Hindlimb muscle (tissue), 1 donor: ENCODE measurements around the gene ZBTB42. TPM values are rescaled to one million over a fixed set of nuclear protein-coding genes. Genes with fewer than 3 reads are reported as not detected.
"Not testable (repeated sequence)": the region's sequence is repeated elsewhere in the genome, so short reads cannot be mapped to it uniquely, and the experiment has no call there.

ENCODE experiments used
- DNase-seq: peaks from one replicate; pipeline ENCODE4 v3.0.0-alpha.2; 2013
- polyA plus RNA-seq: library from polyadenylated mRNA; unstranded; fragments of 120-200 nt; gene quantifications from one replicate; pipeline ENCODE4 v1.2.1, GENCODE V29; 2013; ENCODE audit not compliant: insufficient read length

The ZBTB42 gene
- polyA plus RNA-seq, 1 donor: 9.3 TPM

DNA sequence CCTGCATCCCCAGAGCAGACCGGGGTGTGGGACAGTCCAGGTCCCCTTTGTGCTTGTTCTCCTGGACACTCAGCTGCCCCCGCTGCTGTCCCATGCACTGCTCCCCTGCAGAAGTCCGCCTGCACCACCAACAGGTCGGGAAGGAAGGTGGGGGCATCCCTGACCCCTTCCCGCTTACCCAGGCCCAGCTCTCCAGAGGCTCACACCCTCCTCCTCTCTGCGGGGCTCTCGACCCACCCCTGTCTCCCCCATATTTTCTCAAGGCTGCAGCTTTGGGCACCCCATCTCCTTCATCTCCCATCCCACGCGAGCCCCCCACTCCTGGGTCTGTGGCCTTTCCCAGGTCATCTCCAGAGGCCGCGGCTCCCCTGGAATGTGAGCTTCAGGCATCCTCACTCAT lies 9.4 kb downstream of the ZBTB42 start:
- DNase-seq: no peak

DNA sequence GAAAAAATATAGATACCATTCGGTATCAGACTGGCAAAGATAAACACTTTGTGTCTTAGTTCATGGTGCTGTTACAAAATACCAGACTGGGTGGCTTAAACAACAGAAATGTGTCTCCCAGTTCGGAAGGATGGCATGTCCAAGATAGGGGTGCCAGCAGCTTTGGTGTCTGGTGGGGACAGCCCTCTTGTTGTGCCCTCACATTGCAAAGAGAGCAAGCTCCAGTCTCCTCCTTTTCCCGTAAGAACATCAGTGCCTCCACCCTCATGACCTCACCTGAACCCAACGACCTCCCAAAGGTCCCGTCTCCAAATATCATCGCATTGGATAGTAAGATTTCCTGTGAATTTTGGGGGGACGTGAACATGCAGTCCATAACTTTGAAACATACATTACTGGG lies 12.4 kb downstream of the ZBTB42 start:
- no peak for DNase-seq

DNA sequence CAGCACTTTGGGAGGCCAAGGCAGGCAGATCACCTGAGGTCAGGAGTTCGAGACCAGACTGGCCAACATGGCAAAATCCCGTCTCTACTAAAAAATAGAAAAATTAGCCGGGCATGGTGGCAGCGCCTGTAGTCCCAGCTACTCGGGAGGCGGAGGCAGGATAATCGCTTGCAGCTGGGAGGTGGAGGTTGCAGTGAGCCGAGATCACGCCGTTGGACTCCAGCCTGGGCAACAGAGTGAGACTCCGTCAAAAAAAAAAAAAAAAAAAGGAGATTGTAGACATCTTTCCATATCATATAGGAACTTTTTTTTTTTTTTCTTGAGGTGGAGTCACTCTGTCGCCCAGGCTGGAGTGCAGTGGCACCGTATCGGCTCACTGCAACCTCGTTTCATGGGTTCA lies 13.8 kb downstream of the ZBTB42 start:
- DNase-seq: not testable (repeated sequence)

DNA sequence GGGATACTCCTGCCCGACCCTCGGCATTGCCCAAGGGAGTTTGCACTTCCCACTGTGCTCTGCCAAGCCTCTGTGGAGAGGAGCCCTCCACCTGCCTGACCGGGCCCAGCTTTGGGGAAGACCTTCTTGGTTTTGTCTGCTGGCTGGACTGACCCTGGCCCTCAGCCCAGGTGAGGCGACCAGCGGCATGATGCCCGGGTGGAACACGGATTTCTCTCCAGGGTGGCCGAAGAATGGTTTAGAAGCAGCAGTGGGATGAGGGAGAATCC lies 15.6 kb downstream of the ZBTB42 start:
- no peak for DNase-seq

DNA sequence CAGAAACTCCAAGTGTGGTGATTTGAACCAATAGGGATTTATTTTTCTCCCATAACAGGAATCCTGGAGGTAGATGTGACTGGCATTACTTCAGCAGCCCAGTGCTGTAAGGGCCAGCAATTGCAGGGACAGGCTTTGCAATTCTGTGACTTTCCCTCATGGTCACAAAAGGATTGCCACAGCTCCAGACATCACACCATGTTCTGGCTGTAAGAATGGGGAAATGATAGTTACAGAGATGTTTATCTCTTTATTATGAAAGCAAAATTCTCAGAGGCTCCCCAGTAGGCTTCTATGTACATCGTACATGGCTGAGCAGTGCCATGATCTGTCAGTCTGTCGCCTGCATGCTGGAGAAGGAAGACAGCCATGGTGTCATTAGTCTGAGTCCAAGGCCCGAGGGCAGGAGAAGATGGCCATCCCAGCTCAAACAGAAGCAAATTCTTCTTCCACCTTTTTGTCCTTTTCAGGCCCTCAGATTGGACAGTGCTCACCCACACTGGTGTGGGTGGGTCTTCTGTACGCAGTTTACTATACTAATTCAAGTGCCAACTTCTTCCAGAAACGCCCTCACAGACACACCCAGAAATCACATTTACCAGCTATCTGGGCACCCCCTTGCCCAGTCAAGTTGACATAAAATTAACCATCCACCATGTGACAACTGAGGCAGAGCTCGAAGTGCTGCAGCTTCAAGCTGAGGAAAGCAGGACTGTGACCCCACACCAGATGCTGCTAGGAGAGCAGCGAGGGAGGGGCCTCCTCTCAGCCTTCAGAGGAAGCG lies 17.2 kb downstream of the ZBTB42 start:
- DNase-seq: no peak

DNA sequence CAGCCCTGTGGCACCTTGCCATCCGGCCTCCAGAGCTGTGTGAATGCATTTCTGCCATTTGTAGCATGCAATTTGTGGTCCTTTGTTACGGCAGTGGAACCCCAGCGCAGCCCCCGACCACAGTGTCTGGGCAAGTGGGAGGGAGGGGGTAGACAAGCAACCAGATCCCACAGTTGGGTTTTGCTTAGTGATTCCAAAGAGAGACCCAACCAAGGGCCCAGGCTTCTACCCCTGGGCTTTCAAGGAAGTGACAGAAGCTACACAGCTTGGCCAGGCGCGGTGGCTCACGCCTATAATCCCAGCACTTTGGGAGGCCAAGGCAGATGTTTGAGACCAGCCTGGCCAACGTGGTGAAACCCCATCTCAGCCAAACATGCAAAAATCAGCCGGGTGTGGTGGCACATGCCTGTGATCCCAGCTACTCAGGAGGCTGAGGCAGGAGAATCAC lies 17.8 kb downstream of the ZBTB42 start:
- DNase-seq: no peak

DNA sequence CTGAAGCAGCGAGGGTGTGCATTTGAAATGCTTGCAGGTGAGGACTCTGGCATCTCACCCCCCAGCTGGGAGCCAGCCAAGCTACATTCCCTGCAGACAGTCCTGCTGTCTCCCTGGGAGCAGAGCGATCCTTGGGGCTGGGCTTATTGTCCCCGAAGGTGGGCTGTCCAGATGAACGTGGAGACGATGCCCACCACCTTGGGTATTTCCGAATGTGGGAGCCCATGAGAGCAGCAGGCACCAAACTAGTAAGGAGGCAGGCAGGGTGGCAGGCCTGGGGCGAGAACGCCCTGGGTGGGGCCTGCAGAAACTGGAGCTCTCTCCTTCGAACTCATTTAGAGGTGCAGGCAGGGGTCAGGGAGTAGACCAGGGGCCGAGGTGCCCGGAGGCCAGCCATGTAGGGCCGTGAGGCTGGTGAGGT lies 18.5 kb downstream of the ZBTB42 start:
- DNase-seq: no peak

DNA sequence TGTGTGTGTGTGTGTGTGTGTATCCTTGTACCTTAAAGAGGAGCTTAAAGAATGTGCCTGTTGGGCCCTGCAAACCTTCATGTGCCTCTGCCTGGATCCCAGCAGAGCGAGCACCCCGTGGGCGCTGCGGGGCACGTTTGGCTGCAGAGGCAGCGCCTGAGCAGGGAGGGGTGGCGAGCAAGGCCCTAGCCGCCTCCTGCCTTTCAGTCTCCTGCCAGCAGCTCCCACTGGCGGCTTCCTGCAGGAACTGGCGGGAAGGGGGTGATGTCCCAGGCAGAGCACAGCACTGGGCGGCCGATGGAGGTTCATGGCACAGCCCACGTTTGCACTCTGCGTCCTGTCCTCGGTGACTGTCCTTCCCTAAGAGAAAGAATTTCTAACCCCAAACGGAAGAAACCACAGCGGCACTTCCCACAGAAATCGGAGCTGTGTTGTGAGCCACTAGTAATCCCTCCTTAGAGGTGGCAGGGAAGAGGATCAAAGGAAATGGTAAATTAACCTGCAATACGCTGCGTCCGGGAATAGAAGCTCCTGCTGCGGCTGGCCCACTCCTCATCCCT lies 19.8 kb downstream of the ZBTB42 start:
- no peak for DNase-seq

DNA sequence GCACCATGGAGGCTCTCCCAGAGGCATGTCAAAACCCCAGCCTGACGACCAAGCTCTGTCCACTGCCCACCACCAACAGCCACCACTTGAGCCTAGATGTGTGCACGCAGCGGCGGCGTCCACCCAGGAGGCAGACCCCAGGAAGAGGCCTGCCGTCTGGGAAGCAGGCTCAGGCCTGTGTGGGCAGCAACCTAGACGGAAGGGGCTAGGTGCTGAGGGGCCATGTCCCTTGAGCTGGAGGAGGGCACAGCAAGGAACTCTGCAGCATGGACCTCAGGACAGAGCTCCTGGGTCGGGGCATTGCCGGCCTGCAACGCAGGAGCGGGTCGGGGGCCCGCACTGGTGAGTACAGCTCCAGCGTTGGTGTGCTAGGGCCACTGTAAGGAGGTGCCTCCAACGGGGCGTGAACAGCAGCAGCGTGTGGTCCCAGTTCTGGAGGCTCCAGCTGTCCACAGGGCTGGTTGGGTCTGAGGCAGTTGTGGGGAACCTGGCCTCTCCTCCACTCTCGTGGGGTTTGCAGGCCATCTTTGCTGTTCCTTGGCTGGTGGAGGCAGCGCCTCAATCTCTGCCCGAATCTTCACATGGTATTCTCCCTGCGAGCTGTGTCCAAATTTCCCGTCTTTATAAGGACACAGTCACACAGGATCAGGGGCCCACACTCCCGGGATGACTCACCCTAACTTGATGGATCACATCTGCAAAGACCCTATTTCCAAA lies 20.5 kb downstream of the ZBTB42 start:
- no peak for DNase-seq

DNA sequence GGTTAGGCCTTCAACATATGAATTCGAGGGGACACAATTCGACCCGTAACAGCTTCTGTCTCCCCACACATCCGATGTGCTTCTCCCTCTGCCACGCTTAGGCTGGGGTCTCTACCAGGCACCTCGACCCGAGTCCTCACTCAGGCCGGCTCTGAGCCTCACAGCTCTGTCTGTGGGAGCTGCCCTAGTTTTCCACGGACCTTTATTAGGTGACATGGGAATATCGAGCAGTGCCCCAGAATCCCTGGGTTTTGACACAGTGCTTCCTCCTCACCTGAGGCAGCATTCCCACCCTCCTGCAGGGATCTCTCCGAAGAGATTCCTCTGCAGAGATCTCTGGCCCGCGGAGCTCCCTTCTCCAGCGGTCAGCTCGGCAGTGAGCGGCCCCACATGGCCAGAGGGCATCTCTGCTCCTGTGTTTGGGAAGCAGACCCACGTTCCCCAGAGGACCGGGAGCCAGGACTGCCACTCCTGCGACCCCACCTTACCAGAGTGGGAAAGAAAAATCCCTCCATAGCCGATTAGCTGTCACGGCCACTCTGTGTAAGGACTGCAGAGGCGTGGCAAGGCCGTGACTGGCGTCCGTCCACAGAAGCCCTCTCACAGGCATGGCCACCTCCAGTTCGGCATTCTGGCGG lies 21.2 kb downstream of the ZBTB42 start:
- no peak for DNase-seq

DNA sequence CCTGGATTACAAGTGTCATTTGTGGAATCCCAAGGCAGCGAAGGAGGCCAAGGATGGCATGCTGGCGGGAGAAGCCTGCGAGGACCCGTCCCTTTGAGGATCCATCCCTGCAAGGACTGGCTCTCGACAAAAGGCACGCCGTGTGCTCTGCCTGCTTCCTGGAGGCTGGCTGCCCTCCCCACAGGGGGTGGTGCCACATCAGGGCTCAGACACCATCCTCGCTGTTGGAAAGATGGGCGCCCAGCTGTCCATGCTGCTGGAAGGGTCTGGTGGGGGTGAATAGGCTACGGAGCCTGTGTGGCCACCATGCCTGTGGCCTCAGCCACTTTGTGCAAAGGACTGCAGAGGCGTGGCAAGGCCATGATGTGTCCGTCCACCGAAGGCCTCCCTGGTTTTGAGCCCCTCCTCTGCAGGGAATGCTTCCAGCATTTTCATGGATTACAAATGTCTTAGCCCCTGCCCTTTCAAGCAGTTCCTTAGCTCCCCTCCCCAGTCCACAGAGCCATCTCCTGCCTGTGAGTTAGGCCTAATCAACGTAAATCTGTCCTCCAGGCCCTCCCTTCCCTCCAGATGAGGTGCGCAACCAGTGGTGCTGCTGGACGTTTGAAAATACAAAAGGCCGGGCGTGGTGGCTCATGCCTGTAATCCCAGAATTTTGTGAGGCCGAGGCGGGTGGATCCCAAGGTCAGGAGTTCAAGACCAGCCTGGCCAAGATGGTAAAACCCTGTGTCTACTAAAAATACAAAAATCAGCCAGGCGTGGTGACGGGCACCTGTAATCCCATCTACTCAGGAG lies 22.1 kb downstream of the ZBTB42 start:
- DNase-seq: no peak

DNA sequence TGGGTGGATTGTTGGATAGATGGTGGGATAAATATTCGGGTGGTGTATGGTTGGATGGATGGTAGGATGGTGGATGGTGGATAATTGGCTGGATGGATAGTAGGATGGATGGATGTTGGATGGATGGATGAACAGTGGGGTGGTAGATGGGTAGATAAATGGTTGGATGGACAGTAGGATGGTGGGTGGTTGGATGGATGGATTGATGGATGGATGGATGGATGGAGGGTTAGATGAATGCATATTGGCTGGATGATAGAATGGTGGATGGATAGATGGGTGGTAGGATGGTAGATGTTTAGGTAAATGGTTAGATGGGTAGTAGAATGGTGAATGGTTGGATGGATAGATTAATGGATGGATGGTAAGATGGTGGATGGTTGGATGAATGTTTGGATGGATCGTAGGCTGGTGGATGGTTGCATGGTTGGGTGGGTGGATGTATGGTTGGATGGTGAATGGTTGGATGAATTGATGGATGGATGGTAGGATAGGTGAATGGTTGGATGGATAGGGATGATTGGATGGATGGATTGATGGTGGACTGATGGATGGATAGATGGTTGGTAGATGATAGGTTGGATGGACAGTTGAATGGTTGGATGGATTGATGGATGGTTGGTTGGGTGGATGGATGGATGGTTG lies 23.6 kb downstream of the ZBTB42 start:
- no peak for DNase-seq

DNA sequence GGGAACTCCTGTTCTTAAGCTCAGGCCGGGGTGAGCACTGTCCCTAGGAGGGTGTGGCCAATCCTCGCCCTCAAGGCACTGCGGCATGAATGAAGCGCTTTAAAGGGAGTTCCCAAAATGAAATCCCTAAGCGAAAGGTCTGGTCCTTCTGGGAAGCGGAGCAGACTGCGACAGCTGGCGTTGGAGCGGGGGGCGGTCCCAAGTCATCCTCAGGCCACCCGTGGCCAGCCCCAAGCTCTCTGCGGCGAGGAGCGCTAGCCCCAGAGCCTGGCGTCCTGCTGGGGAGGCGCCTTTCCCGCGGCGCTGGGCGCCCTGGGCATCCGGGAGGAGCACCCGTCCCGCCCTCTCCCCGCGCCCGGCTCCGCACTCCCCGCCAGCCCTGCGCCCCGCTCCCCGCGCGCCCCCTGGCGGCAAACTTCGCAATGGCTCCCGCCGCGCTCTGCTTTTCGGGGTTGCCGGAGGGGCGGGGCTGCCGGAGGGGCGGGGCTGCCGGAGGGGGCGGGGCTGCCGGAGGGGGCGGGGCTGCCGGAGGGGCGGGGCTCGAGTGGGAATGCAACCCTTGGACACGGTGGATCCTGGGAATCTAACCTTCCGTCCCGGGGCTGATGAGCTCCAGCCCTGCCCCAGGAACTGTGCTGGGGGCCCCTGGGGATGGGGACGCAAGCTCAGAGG lies 25.4 kb downstream of the ZBTB42 start:
- DNase-seq: peak; percentile 85

DNA sequence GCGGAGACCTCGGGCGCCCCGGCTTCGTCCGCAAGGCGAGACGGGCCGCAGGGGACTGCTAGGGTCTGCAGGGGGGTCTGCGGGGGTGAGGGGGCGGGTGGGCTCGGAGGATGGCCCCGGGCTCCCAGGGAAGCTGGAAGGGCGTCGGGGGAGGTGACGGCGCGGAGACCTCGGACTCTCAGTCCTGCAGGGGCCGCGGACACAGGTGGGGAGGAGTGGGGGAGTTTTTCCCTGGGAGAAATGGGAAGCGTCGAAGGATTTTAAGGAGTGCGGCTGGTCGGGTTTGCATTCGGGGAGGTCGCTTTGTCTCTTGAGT lies 25.9 kb downstream of the ZBTB42 start:
- DNase-seq: no peak

DNA sequence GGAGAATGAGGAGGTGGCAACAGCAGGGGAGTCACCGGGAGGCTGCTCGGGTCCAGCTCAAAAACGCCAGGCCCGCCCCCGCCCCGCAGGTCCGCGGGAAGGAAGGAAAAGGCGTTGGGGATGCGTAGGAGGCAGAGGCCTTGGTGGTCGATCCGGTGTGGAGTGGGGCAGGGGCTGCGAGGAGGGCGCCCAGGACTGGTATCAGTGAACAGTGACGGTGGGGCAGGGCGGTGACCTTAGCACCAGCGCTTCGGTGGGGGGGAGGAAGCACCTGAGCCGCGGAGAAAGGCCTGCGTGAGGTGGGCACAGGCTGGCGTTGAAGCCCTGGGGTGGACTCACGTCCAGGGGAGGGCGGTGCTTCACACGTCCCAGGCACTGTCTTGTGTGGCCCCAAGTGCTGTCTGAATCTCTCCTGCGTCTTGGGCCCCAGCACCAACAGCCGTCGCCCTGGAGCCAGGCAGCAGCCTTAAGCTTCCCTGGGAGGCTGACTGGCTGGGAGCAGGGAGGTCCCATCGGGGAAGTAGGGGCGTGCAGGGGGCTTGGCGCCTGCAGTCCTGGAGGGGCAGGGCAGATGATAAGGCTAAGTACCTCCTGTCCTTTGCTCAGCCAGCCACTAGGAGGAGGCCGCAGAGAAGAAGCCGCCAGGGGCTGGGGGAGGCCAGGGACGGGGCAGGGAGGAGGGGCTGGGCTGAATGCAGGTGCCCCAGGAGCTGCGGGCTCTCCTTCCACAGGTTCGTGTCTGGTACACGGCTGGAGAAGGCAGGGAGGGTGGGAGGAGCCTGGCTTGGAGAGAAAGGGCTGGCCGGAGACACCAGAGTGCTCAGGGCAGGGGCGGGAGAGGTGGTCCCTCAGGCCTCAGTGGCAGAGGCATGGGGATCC lies 26.5 kb downstream of the ZBTB42 start:
- no peak for DNase-seq

DNA sequence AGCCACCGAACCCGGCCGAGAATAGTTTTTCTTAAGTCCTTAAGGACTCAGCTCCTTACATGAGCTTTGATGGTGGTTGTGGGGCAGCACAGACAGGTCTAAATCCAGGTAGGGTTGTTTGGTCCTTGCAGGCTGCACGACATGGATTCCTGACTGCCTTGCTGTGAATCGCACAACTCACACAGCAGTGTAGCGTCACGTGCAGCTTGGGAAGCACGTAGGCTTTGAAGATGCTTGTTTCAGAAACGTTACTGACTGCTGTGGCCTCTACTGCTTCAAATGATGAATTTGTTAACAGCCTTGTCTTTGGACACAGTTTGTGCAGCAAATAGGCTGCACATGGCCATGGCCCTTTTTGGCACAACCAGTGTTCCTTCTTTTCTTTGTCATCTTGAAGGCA lies 29.9 kb downstream of the ZBTB42 start:
- no peak for DNase-seq

DNA sequence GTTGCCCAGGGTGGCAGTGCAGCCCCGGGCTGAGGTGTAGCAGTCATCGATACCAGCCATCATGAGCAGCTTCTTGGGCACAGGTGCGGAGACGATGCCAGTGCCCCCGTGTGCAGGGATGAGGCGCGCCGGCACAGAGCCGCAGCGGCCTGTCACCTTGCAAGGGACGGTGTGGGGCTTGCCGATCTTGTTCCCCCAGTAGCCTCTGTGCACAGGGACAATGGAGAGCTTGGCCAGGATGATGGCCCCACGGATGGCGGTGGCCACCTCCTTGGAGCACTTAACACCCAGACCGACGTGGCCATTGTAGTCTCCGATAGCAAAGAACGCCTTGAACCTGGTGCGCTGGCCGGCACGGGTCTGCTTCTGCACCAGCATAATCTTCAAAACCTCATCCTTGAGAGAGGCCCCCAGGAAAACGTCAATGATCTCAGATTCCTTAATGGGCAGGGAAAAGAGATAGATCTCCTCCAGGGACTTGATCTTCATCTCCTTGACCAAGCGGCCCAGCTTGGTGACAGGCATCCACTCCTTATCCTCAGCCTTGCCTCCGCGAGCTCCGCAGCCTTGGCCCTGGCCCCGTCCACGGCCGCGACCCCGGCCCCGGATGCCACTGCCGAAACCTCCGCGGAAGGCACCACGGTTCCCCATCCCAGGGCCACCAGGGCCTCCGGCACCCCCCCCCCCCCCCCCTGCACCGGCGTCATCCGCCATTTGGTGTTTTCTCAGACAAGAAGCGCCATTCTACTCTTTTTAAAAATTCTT lies 35.5 kb downstream of the ZBTB42 start:
- DNase-seq: not testable (repeated sequence)

DNA sequence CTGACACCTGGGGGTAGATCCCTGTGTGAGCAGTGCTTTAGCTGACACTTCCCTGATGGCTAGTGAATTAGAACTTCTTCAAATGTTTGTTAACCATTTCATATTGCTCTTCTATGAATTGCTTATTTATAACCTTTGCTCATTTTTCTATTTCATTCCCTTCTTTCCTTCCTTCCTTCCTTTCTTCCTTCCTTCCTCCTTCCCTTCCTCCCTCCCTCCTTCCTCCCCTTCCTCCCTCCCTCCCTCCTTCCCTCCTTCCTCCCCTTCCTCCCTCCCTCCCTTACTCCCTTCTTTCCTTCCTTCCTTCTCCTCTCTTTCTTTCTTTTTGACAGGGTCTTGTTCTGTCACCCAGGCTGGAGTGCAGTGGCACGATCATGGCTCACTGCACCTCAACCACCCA lies 40.8 kb downstream of the ZBTB42 start:
- no peak for DNase-seq

DNA sequence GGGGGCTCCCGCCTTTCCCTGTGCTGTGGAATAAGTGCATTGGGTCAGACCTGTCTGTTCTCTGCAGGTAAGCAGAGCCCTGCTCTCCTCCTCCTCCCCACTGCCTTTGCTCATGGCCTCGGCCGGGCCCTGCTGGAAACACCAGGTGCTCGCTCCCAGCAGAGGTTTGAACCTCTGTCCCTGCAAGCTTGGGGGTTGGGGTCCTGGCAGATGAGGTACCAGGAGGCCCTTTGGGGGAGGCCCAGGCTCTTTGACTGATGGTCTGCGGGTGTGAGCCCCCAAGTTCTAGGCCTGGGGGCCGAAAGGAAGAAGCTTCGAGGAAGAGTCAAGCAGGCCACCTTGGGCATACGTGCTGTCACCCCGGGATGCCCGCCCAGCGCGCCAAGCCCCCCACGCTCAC lies 42.1 kb downstream of the ZBTB42 start:
- no peak for DNase-seq
